Measurements from ENCODE around the gene RPA4. TPM values are rescaled to one million over a fixed set of nuclear protein-coding genes. Genes with fewer than 3 reads are reported as not detected.

The RPA4 gene
- 1.00 and 1.7 TPM in 2 replicates for total RNA-seq

DNA sequence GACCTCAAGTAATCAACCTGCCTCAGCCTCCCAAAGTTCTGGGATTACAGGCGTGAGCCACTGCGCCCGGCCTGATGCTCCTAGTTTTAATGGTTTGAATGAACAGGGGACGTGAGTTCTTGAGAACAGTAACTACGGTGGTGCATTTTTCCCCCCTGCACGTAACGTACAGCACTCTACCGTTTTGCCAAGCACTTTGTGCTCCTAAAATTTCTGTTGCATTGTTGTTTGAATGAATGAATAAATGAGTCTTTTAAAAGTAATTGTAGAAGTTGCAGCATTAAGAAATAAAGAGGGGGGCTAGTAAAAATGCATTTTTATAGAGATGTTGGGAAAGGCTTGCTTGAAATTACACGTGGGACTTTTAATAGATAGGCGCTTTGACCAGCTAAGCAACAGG, at the start of gene RPA4:
TSS of gene RPA4 (plus strand) at position 301 of the 400 bp plus-strand sequence. CDS start 403 bp downstream, outside the sequence.

Other genes with a start within 250 kb of the RPA4 start
- gene DIAPH2, start 199.1 kb upstream of the RPA4 start, total RNA-seq = 20.8 and 22.2 TPM in 2 replicates